Midbrain (tissue), 1 donor: ENCODE results near the gene AGRN.
A peak's percentile ranks its signal among the peaks of the same experiment; 100 is the strongest.
"Not testable (repeated sequence)": the region's sequence is repeated elsewhere in the genome, so short reads cannot be mapped to it uniquely, and the experiment has no call there.

Experiments used
- DNase-seq: peaks from one replicate; lab custom pipeline; 2025; lab: John Stamatoyannopoulos, UW

AGRN gene

GRCh38 chr1:1053682-1054081, 33.8 kb downstream of the AGRN start:
- DNase-seq, result no peak

- no peak for DNase-seq
Measured at GRCh38 chr1:1054099-1054700, 34.3 kb downstream of the AGRN start.

GRCh38 chr1:1054971-1055370, 35.1 kb downstream of the AGRN start:
- no peak for DNase-seq

- no peak for DNase-seq
Measured at GRCh38 chr1:1055841-1056736, 36.2 kb downstream of the AGRN start.

- not testable (repeated sequence) for DNase-seq
Measured at GRCh38 chr1:1057769-1058087, 37.8 kb downstream of the AGRN start.

- DNase-seq, result no peak
Measured at GRCh38 chr1:1058088-1058905, 38.4 kb downstream of the AGRN start.

- DNase-seq, result no peak
Measured at GRCh38 chr1:1058921-1059493, 39.1 kb downstream of the AGRN start.

- peak; percentile 47 for DNase-seq
Measured at GRCh38 chr1:1059494-1060280, 39.8 kb downstream of the AGRN start.

GRCh38 chr1:1060281-1061000, 40.5 kb downstream of the AGRN start:
- DNase-seq, result no peak

GRCh38 chr1:1061682-1062345, 41.9 kb downstream of the AGRN start:
- no peak for DNase-seq

- no peak for DNase-seq
Measured at GRCh38 chr1:1062348-1063163, 42.6 kb downstream of the AGRN start.

- no peak for DNase-seq
Measured at GRCh38 chr1:1063261-1063944, 43.5 kb downstream of the AGRN start.

- peak; percentile 12 for DNase-seq
Measured at GRCh38 chr1:1063945-1064831, 44.3 kb downstream of the AGRN start.

- no peak for DNase-seq
Measured at GRCh38 chr1:1065265-1065939, 45.5 kb downstream of the AGRN start.

GRCh38 chr1:1065940-1066304, 46.0 kb downstream of the AGRN start:
- DNase-seq, result not testable (repeated sequence)

- no peak for DNase-seq
Measured at GRCh38 chr1:1066403-1067283, 46.7 kb downstream of the AGRN start.
